NB4 (cell line): ENCODE measurements around the gene PAK2.

Source experiments
- CTCF ChIP-seq: IDR thresholded peaks from one replicate; pipeline ENCODE4 v1.5.1; 2012; ENCODE audit warnings: low read depth, low read length
- MYC ChIP-seq: IDR thresholded peaks from 2 replicates; pipeline ENCODE4 v1.6.1; 2011; ENCODE audit warnings: low read depth, low read length
- POLR2A ChIP-seq: IDR thresholded peaks from 2 replicates; pipeline ENCODE4 v1.6.1; 2011; ENCODE audit warnings: mild to moderate bottlenecking; ENCODE audit not compliant: insufficient read length; ENCODE audit errors: extremely low read depth

- TF ChIP-seq MYC, result no peak
- TF ChIP-seq POLR2A, result no peak
- no peak for TF ChIP-seq CTCF
Observed at GRCh38 chr3:196782511-196782910, 42.9 kb downstream of the PAK2 start.
